HFF-Myc (cell line): ENCODE measurements around the gene TMEM271.

Source experiments
- DNase-seq: peaks from one replicate; pipeline ENCODE4 v3.0.0-alpha.2; 2011; ENCODE audit warnings: low read depth; ENCODE audit errors: extremely low read depth
- H3K4me3 ChIP-seq: replicated peaks from 2 replicates; pipeline ENCODE4 v1.5.1; 2011; ENCODE audit warnings: low read depth, mild to moderate bottlenecking, control low read depth, low read length
- TF ChIP-seq, protein P1 (sequence below): IDR thresholded peaks from 2 replicates; pipeline ENCODE4 v1.5.1; 2012; ENCODE audit warnings: mild to moderate bottlenecking, low read depth, low read length, control low read depth; ENCODE audit errors: missing control alignments

Gene TMEM271, protein sequence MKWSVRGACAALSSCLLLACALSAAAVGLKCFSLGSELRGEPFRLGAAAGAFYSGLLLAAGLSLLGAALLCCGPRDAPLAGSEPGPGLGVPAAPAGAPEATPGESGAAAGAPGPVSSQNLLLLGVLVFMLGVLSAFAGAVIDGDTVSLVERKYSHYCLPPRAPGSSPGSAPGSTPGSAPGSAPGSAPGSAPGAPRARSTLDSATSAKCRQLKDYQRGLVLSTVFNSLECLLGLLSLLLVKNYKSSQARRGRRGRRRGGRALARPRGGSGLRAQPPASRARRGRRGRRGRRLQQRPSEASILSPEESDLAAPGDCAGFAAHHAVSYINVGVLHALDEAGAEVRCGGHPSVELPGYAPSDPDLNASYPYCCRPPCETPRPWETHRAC

DNA sequence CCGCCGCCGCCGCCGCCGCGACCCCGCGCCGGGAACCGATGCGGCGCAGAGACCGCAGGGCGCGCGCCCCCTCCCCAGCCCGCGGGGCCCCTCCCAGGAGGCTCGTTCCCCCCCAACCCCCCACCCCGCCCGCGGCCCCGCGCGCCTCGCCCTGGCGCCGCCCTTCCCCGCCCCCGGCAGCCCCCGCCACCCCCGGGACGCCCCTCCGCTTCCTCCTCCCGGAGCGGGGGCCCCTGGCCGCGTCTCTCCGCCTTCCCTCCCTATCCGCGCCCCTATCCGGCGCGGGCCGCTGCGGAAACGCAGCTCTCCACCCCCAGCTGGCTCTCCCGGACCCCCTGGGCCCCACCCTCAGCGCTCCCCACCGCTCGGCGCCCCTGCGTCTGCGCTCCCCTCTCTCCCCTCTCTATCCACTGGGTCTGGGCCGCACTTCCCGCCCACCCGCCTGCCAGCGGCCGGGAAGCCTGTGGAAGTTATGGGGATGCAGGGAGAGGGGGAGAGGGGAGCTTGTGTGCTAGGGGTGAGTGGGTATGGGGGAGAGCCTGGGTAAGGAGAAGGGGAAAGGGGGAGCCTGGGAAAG is at the start of gene TMEM271:
Gene TMEM271, minus strand, starts transcription at position 51 of the 577 bp plus-strand sequence. CDS start 233 bp downstream, outside the sequence.
- no peak within 1 kb of the TSS for H3K4me3 ChIP-seq
- TF ChIP-seq, protein P1, sequence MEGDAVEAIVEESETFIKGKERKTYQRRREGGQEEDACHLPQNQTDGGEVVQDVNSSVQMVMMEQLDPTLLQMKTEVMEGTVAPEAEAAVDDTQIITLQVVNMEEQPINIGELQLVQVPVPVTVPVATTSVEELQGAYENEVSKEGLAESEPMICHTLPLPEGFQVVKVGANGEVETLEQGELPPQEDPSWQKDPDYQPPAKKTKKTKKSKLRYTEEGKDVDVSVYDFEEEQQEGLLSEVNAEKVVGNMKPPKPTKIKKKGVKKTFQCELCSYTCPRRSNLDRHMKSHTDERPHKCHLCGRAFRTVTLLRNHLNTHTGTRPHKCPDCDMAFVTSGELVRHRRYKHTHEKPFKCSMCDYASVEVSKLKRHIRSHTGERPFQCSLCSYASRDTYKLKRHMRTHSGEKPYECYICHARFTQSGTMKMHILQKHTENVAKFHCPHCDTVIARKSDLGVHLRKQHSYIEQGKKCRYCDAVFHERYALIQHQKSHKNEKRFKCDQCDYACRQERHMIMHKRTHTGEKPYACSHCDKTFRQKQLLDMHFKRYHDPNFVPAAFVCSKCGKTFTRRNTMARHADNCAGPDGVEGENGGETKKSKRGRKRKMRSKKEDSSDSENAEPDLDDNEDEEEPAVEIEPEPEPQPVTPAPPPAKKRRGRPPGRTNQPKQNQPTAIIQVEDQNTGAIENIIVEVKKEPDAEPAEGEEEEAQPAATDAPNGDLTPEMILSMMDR, result no peak
- no peak for DNase-seq

- no peak overlapping the region for H3K4me3 ChIP-seq
- TF ChIP-seq, protein P1, result no peak
- no peak for DNase-seq
These were observed 49.6 kb upstream of the TMEM271 start for GRCh38 chr4:625631-626161.

DNA sequence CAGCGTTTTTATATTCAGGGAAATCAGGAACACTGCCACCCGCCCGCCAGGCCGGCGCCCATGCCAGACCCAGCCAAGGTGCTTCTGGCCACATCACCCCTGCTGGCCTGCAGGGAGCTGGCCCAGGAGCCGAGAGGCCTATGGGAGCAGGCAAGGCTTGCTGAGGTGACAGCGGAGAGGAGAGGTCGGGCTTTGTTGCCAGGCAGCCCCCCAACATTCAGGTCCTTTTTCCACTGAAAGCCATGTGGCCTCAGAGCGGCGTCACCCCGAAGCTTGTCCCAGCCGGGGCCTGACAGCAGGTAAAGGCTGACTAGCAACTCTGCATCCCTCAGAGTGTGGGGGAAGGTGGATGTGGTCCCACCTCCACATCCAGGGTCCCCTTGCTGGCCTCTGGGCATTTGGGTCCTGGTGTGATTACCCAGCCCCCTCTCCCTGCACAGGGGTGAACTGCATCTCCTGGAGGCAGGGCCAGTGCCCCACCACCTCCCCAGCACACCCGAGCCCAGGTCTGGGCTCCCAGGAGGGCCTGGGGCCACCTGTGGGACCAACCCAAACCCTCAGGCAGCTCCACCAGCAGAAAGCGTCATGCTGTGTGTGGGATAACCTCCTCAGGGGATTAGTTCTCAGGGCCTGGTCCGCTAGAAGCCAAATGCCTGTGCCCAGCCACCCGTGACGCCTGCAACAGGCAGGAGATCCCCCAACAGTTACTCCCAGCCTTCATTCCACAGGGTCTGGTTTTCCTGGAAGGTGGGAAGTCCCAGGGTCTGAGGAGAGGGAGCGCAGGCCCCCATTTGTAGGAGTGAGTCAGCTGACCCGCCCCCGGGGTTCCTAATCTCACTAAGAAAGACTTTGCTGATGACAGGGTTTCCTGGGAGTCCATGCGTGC is 48.9 kb upstream of the TMEM271 start, which contains the start of gene PDE6B:
Gene PDE6B, plus strand, starts transcription at position 869 of the 886 bp plus-strand sequence. CDS start 54 bp downstream, outside the sequence.
- no peak within 1 kb of the TSS for H3K4me3 ChIP-seq
- TF ChIP-seq, protein P1, result no peak
- no peak for DNase-seq

- TF ChIP-seq, protein P1, result no peak
- H3K4me3 ChIP-seq, result no peak overlapping the region
- DNase-seq, result no peak
These were observed 47.9 kb upstream of the TMEM271 start for GRCh38 chr4:623914-624566.

DNA sequence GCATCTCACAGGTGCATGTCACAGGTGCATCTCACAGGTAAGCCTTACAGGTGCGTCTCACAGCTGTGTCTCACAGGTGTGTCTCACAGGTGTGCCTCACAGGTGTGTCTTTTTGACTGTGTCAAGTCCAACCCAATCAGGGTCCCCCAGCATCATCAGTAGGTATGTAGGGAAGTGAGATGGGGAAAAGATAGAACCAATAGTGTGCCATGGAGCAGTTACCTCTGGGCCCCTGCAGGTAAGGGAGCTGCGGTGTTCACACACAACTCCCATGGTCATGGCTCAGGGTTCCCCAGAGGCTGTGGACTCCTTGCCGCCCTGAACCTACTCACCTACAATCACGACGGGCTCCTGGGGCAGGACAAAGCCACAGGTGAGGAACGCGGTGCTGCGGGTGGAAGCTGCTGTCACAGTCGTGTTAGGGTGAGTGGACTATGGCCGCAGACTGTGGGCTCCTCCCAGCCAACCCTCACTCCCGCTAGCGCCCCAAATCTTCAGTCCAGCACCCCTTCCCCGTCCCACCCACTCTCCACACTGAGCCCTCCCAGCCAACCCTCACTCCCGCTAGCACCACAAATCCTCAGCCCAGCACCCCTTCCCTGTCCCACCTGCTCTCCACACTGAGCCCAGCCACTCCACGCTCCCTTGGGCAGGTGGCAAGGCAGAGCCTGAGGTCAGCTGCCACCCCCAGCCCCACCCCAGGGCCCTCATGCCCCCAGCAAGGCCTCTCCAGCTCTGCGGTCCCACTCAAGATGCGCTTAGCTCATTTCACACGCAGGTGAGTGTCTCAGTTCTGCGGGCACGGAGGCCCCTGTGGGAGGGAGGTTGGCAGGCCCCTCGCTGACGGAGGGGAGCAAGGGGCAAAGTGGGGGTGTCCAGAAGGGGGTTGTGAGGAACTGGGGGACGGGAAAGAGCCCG is 47.2 kb upstream of the TMEM271 start:
- H3K4me3 ChIP-seq, result no peak overlapping the region
- no peak for DNase-seq
- TF ChIP-seq, protein P1, result no peak
